Placental pericyte (primary cell): ENCODE measurements around the gene ARL17A. TPM values are rescaled to one million over a fixed set of nuclear protein-coding genes. Genes with fewer than 3 reads are reported as not detected.

ENCODE experiments used
- small RNA-seq: library from RNA; depleted of rRNA; stranded (forward); fragments of <200 nt; gene quantifications from one replicate; pipeline ENCODE3, GENCODE V24; 2012; ENCODE audit warnings: low replicate concordance
- total RNA-seq: library from RNA; depleted of rRNA; stranded (reverse); fragments of >200 nt; gene quantifications from 2 replicates; pipeline ENCODE4 v1.2.3, GENCODE V29; 2012

ARL17A gene
- total RNA-seq, result 13.1 and 13.7 TPM in 2 replicates

DNA sequence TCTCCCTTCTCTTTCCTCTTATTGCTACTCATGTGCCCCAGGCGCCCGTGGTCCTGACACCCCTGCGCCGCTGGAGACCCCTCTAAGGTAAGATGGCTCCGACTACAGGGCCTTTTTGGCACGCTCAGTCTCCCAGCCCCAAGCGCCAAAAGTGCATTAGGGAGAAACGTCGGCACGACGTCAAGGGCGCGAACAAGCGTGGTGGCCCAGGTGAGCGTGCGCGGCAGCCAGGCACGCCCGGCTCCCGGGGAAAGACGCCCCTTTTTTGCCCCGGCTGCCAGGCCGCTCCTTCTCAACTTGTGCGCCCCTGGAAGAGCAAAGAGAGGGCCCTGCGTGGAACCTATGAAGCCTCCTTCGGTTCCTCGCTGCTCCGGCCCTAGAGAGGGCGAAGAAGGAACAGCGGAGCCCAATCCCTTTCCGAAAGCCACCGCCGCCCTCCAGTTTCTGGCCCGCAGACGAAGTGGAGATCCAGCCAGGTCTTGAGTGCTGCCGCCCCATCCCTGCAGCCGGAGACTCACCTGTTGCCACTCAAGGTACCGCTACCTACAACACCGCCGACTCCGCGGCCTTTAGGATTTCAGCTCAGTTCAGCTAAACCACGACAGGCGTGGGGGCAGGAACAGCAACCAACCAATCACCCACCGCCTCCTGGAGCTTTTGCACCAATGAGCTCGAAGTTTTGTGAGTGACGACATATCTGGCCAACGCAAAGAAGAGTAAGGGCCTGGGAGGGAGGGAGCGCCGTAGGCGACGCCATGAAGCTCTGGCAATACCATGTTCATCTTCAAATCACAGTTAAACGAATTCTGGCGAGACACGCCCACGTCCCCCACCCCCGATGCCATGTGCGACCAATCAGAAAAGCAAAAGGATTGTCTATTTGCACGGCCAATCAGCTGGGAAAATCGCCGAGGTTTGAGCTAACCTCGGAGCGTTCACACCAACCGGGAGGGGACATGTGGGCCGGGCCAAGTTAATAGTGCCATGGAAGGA, at the start of gene ARL17A:
TSS of gene ARL17A (minus strand) at position 609 of the 993 bp plus-strand sequence. CDS start 3,369 bp downstream, outside the sequence.

DNA sequence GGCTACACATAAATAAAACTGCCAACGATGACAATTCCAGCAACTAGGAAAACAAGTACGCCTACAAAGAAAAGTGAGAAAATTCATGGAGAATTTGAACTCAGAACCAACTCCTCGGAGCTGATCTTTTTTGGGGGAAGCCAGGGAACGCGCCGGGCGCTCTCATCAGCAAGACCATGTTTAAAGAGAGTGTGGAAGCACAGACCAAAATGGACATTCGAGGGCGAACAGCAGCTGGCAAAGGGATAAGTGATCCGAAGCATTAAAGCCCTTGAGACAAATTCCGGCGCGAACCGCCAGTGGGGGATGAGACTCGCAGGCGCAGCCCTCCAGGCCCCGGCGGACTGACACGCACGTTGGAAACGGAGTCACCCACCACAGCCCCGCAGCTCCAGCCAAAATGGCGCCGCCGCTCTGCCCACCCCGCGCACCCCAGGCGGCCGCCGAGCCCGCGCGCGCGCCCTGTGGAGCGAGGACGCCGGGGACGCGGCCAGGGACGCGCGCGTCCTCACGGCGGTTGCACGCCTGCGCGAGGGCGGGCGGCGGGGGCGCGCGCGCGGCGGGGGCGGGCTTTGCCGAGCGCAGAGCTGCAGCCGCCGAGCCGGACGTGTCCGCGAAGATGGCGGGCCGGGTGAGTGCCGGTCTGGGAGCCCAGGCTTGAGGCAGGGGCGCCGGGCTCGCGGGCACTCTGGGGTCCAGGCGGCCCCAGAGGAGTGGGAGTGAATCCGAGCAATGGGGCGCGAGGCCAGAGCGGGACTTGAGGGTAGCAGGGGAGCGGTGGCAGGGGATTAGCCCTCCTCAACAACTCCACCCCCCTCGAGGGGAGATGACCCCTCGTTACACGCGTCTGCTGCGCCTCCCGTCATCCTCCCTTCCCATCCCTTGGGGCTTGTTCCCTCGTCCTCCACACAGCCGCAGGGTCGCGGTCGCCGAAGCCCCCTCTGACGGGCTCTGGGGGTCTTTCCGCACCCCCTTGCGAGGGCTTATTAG, 11.0 kb upstream of the ARL17A start, which contains the start of gene NSF:
TSS of gene NSF (plus strand) at position 513 of the 990 bp plus-strand sequence. CDS start at position 620, 107 bp downstream.

DNA sequence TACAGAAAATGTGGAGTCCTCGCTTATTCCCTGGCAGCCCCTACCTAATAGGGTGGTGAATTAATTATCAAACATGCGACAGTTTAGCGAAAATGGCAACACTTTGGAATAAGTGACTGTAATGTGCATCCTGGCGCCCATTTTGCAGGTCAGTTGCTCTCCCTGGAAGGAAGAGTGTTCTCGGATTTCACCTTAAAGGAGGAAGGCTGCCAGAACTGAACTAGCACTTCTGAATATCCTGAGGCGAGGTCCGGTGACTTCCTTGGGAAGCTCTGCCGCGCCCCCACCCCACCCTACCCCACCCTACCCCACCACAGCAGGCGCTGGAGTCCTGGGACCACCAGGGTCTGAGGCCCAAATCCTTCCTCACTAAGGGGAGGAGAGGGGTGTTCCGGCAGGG, 67.3 kb downstream of the ARL17A start, which contains the start of gene LRRC37A2:
TSS of gene LRRC37A2 (plus strand) at position 301 of the 400 bp plus-strand sequence. CDS start 245 bp downstream, outside the sequence.

Small RNA genes within 50 kb of the gene (small RNA-seq; reads per million reads assigned to genes)
- not detected for gene RN7SL199P

Other genes with a start within 250 kb of the ARL17A start
- 3.3 and 4.4 TPM in 2 replicates for gene ARL17B, start 217.9 kb downstream of the ARL17A start, total RNA-seq
- 7.4 and 8.3 TPM in 2 replicates for gene LRRC37A2, start 67.2 kb downstream of the ARL17A start, total RNA-seq
- gene NSF, start 11.0 kb upstream of the ARL17A start, total RNA-seq, result 56.7 and 59.1 TPM in 2 replicates
- 1.7 and 2.6 TPM in 2 replicates for gene WNT3, start 239.0 kb upstream of the ARL17A start, total RNA-seq